Activated CD4-positive, alpha-beta T cell treated with anti-CD3 and anti-CD28 coated beads, Interleukin-2, amount 50 U/mL, for 1 hour (primary cell): ENCODE measurements around the gene MACROD2.
"Not testable (repeated sequence)": the region's sequence is repeated elsewhere in the genome, so short reads cannot be mapped to it uniquely, and the experiment has no call there.

Experiments
- DNase-seq: peaks from one replicate; pipeline ENCODE4 v3.0.0-alpha.2; 2020

The MACROD2 gene

DNA sequence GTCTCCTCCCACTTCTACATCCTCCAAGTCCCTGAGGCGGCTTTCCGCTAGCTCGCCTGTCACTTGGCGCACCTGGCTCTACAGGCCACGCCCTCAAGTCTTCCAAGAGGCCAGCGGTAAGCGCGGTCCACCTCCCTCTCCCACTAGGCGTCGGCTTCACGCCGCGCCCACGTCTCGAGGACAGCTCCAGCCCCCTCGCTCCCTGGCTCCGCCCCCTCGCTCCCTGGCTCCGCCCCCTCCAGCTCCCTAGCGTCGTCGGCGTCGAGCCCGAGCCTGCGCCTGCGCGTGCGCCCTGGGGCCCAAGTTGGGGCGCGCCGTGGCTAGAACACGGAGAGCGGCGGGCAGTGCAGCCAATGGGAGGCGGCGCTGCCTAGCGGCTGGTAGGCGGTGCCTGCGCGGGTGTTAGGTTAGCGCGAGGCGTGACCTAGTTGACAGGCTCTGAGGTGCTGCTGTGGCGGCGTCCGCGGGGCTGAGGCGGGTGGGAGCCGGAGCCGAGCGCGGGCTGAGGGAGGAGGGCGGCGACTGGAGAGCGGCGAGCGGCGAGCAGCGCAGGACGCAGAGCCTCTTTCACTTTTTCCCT lies at the start of gene MACROD2:
TSS of gene MACROD2 (plus strand) at position 431 of the 580 bp plus-strand sequence.
- peak; percentile 2 for DNase-seq

DNA sequence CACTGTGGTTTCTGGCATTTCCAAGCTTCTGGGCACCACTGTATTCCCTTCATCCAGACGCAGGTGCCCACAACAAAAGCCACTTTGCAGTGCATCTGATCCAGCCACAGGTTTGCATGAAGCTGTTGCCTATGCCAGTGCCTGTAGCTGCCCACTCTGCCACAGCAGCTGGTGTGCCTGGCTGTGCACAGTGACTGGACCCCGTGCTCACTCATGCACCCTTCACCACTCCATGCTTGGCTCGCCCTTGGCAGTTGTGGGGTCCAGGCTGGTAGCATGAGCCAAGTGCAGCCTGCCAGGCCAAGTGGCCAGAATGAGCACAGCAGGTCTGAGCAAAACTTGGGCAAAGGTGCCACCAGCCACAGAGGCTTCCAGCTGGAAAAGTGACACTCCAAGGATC lies 47.6 kb upstream of the MACROD2 start:
- no peak for DNase-seq

DNA sequence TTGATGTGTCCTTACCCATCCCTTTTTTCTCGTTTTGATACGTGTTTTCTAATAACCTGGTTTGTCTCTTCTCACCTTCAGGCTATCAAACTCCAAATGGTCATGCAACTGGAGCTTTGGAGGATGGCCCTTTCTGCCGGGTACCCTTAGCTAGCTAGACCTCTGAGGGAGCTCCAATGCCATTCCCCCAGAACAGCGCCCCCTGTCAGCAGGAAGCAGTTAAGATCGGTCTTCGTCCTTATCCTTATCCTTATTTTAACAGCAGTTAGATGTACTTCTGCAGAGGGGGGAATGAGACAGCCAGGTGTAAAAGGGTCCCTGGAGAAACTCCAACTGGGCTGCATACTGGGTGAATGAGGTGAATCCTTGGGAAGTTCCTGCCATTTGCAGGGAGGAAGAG lies 42.1 kb upstream of the MACROD2 start:
- DNase-seq, result no peak

DNA sequence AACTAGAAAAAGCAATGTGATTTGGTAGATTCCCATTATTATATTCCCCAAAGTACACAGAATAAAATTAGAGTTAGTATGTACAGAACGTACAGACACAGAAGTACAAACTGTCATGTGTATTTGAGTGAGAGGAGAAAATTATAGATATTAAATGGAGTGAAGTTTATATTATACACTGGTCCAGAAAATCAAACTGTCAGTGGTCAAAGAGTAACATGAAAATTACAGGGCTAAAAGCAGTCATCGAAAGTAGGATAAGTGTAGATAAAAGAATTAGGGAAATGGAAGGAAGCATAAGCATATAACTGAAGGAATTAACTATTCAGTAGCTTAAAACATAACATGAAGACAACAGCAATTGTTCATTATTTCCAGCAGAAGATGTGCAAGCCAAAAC lies 35.2 kb upstream of the MACROD2 start:
- no peak for DNase-seq

DNA sequence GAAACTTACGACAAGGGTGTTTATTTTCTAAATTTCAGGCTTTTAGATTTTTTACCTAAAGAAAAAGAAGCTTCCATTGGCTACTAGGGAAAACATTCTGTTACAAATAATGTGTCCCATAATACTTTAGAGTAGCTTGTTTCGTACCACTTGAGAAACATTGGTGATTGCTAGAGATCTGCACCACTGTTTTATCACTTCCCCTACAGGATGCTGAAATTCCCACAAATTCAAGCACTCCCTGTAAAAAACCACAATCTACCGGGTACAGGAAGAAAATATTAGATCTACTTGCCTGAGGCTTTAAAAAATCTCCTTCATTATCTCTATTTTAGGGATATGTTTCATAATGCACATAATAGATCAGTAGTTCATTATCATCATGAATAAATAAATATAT lies 34.8 kb upstream of the MACROD2 start:
- no peak for DNase-seq

DNA sequence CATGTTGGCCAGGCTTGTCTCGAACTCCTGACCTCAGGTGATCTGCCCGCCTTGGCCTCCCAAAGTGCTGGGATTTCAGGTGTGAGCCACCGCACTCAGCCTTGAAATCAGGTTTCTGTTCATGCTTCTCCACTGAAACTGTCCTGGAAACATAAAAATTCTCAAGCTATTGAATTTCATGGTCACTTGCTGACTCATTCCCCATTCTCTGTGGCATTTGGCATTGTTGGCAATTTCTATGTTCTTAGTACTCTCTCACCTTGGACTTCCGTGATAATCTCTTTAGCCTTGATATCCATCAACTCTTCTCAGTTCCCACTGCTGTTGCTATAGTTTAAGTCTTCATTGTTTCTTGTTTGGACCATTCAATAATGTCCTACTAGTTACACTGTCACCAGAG lies 11.1 kb upstream of the MACROD2 start:
- DNase-seq, result no peak

DNA sequence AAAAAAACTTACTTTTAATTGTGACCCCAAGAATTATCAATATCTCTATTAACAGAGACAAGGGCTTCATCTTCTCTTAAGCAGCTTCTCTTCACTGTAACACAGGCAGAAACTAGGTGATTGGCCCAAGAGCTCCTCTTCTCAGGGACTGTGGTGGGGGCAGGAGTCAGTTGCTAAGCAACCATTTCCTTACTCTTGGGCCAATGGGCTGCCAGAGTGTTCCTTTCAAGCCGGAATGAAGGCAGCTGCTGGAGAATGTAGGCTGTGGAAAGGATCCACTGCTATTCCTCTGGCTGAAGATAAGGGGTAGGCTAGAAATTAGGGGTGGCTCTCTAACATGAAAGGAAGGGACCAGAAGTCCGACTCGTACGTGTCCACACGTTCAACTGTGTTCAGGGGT lies 4.9 kb upstream of the MACROD2 start, which contains the start of gene SEL1L2:
TSS of gene SEL1L2 (minus strand) at position 150 of the 400 bp plus-strand sequence. CDS start at position 70, 80 bp downstream.
- DNase-seq, result no peak

DNA sequence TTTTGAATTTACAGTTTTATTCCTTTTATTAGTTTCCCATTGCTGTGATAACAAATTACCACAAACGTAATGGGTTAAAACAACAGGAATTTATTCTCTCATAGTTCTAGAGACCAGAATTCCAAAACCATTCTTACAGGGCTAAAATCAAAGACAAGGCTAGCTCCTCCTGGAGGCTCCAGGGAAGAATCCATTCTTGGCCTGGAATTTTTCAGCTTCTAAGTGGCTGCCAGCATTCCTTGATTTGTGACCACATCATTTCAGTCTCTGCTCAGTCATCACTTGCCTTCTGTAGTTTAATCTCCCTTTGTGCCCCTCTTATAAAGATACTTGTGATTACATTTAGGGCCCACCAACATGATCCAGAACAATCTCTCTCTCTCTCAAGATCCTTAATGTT lies 4.0 kb upstream of the MACROD2 start:
- DNase-seq, result no peak

DNA sequence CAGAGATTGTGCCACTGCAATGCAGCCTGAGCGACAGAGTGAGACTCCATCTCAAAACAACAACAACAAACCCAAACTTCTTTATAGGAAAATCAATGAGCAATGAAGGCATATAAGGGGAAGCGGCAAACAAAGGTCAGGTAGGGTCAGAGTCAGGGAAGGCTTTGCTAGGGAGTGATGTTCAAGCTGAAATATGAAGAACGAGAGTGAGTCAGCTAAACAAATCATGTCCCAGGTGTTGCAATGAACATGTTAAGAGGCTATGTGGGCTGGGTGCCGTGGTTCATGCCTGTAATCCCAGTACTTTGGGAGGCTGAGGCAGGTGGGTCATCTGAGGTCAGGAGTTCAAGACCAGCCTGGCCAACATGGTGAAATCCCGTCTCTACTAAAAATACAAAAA lies 3.4 kb upstream of the MACROD2 start:
- DNase-seq, result not testable (repeated sequence)

DNA sequence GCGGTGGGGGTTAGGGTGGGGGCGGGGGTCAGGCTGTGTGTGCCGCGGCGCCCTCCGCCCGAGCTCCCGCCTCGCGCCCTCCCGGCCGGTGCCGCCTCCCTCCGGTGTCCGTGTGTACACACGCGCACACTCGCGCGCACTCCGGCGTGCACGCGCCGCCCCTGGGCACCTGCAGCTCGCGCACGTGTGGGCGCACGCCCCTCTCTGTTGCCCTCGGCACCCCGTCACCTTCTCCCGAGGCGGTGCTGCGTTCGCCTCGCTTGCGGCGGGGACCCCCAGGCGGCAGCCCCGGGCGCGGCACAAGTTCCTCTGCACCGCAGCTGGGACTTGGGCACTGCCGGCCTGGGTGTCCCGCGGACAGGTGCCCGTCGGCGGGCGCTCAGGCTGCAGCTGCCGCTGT lies 525 bp downstream of the MACROD2 start:
- DNase-seq, result no peak

DNA sequence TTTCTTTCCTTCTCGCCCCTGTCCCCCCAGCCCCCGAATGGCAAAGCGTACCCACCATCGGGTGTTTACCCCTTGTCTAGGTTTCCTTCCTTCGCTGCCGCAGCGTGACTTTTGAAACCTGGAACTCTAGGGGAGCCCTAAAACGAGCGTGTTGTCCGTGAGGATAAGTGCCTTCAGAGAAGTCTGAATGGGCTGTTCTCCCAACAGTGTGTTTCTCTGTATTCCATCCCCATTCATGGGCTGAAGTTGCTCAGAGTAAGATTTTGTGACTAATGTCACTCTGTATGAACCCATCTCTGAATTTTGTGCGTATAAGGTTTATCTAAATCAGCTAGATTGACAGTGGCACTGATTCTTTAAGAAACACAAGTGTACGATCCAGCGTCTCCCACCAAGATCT lies 949 bp downstream of the MACROD2 start:
- no peak for DNase-seq

DNA sequence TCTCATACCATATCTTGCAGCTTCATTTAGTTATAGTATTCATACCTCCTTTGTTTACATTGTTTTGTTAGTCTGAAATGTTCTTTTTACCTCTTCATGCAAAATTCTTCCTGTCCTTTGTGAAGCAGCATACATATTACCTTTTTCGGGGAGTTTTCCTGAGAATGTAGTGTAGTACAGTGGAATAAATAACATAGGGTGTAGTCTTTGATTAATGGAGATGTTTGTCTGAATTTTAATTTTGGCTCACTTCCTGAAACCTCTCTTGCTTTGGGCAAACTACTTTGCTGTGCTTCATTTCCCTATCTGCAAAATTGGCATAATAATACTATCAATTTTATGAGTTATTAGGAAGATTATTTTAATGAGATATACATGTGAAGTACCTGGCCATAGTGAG lies 5.6 kb downstream of the MACROD2 start:
- no peak for DNase-seq

DNA sequence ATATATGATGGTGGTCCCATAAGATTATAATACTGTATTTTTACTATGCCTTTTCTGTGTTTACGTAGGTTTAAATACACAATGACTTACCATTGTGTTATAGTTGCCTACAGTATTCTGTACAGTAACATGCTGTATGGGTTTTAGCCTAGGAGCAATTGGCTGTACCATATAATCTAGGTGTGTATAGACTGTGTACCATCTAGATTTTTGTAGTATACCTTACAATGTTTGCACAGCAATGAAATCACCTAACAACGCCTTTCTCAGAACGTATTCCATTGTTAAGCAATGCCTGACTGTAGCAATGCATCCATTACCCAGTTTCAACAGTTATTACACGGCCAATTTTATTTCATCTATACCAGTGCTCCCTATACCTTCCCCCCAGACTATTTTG lies 10.7 kb downstream of the MACROD2 start:
- DNase-seq, result no peak

DNA sequence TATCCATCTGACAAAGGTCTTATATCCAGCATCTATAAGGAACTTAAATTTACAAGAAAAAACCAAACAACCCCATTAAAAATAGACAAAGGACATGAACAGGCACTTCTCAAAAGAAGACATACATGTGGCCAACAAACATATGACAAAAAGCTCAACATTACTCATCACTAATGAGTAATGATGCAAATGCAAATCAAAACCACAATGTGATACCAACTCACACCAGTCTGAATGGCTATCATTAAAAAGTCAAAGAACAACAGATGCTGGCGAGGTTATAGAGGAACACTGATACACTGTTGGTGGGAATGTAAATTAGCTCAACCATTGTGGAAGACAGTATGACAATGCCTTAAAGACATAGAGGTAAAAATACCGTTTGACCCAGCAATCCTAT lies 13.9 kb downstream of the MACROD2 start:
- DNase-seq, result no peak

DNA sequence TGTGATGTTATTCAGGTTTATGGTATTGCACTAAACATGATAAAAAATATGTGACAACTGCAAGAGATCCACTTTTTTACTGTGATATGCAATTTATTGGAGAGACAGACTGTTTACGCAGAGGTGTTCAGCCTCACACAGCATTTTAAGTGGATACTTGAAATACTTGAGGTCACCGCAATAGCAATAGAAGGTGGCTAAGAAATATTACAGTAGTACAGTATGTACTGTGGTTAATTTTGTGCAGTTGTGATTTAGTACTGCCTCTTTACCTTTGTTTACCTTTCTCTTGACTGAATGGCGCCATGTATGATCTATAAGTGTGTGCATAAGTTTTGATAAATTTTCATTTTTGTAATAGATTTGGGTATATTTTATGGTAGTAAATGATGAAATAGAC lies 17.4 kb downstream of the MACROD2 start:
- no peak for DNase-seq

DNA sequence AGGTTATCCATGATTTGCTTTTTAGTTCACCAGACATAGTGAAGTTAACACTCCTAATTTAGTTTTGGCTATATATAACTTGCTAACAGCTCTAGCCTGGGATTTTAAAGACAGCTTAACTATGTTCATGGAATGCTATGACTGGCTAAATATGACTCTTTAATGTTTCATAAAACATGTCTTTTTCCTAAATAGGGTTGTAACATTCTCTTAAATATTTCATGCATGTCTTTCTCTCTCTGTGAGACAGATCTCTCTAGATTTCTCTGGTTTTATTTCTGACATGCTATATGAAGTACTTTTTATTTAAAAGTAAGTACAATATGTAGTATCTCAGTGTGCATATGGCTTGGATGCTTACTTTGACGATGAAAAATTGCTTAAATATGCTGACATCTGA lies 35.7 kb downstream of the MACROD2 start:
- no peak for DNase-seq

DNA sequence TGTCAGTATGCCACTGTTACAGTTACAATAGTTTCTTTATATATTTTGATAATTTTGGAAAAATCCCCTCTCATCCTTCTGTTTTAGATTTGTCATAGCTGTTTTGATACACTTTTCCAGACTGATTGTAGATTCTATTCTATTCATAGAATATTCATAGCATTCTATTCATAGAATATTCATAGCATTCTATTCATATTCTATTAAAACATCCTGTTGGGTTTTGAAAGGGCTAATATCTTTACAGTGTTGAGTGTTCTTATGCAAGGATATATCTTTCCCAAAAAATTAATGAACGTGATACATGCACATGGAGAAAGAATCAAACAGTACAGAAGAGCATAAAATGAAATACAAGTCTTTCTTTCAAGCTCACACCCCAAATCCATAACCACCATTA lies 38.0 kb downstream of the MACROD2 start:
- no peak for DNase-seq

DNA sequence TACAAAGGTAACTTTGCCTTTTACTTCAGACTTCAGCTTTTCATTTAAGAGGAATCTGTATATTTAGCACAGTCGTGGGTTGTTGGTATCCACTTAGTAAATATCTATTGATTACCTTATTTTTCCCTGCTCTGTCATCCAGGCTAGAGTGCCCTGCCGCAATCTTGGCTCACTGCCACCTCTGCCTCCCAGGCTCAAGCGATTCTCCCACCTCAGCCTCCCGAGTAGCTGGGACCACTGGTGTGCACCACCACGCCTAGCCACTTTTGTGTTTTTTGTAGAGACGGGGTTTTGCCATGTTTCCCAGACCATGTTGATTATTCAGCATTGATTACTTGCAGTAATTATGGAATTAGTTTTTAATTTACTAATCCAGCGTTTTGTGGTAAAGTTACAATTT lies 41.3 kb downstream of the MACROD2 start:
- DNase-seq, result no peak

DNA sequence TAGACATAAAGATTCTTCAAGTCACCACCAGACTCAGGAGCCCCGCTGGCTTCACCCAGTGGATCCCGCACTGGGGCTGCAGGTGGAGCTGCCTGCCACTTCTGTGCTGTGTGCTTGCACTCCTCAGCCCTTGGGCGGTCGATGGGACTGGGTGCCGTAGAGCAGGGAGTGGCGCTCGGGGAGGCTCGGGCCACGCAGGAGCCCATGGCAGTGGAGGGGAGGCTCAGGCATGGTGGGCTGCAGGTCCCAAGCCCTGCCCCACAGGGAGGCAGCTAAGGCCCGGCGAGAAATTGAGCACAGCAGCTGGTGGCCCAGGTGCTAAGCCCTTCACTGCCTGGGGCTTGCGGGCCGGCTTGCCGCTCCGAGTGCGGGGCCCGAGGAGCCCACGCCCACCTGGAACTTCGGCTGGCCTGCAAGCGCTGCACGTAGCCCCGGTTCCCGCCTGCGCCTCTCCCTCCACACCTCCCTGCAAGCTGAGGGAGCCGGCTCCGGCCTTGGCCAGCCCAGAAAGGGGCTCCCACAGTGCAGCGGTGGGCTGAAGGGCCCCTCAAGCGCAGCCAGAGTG lies 49.5 kb downstream of the MACROD2 start:
- not testable (repeated sequence) for DNase-seq

DNA sequence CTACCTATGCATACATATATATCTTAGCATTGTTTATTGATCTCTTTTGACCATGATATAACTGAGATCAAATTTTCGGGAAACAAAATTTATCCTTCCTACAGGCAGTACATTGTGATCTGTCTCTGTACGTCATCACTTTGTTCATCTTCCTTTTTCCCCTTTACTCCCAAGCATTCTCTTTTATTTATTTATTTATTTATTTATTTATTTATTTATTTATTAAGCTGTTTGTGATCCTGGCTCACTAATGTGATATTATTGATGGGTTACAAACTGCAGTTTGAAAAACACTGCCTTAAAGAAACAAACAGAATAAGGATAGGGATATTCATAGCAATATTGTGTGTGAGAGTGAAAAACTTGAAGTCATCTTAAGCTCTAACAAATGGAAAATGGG lies 51.2 kb downstream of the MACROD2 start:
- DNase-seq, result no peak

DNA sequence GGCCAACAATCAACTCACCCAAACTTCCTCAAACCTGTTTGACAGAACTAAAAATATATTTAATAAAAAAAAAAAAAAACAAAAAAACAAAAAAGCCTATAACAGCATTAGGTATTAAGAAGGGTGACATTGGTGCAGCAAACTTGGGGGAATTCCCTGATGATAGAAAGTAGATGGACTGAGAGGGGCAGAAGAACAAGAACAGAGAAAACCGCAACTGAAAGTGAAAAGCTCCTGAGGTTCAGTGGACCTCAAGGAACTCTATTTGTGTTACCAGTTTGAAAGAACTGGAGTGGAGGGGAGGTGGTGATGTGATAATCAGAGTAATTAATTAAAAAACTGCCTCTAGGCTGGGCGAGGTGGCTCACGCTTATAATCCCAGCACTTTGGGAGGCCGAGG lies 53.8 kb downstream of the MACROD2 start:
- no peak for DNase-seq

DNA sequence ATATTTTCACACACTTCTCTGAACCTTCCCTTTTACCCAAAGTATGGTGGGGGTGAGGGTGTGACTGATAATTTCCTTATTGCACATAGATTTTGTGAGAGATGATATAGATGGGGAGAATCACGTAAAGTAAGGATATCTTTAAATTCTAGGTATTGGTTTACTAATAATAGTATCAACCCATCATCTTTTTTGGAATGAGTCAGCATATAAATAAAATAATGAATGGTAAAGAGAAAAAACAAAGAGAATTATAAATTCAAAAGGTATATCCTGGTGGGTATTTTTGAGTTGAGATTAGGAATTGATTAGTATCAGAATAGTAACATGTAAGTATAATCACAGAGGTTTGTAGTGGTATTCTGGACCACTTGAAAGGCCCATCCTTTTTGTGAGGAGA lies 56.1 kb downstream of the MACROD2 start:
- no peak for DNase-seq

DNA sequence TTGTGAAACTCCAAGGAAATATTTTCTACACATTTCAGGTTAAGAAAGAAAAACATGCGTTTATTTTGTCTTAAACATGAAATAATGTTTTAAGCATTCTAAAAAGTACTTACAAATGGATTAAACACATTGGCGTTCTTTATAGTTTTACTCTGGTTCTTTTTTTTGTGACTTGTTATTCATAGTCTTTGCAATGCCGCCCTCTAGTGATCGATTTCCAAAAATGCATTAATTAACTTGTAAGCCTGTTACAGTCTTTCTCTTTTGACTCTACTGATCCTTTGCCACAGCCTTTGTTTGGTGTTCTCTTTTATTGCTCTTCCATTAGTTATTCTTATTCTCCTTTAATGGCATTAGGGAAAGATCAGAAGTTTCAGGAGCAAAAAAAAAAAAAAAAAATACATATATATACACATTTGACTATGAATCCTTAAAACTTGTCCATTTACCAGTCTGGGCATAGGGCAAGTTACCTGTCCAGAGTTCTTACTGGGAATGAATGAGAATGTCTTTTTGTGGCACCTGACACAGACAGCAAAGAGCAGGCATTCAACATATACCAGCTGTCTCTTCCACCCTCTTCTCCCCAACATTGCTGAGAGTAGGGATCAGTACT lies 59.9 kb downstream of the MACROD2 start:
- DNase-seq, result no peak

DNA sequence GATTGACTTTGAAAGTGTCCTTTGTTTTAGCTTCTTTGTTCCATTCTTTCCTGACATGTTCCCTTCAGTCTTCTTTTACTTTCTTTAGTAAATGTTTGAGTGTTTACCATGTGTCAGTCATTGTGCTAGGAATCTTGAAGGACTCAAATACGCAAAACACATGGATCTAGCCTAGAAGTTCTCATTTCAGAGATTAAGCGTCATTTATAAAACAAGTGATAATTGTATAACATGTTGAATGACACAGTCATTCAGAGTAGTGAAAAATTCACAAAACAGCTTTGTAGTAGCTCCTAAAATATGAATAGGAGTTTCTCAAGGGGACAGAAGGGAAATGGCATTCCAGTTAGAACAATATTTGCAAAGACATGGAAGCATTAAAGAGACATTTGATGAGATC lies 66.9 kb downstream of the MACROD2 start:
- DNase-seq, result no peak

DNA sequence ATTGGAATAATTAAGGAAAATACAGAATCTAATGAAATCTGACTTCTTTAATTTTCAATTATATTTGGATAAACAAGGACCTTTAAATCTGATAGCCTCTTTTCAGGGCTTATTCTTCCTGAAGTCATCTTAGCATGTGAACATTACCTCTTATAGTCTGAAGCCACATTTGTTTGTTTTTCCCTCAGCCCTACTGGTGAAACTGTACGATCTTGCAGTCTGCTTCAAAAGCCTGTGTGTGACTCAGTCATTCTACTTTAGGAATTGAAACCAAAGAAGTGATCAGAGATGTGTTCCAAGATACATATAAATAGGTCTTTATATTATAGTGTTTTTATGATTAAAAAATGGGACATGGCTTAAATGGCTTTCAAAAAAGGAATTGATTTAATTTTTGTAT lies 67.5 kb downstream of the MACROD2 start:
- no peak for DNase-seq
